GM18505 (cell line): Measurements from ENCODE around the gene NPAS3.
A peak's percentile ranks its signal among the peaks of the same experiment; 100 is the strongest.

ENCODE experiments used
- ATAC-seq: cut with Tn5 transposase; IDR thresholded peaks from one replicate; pipeline ENCODE4 v1.9.1; 2021; ENCODE audit not compliant: unreplicated experiment
- POLR2A ChIP-seq: IDR thresholded peaks from 4 replicates; pipeline ENCODE4 v1.6.1; 2011; ENCODE audit warnings: borderline replicate concordance; ENCODE audit not compliant: insufficient read depth, insufficient read length; ENCODE audit errors: extremely low read depth

Gene NPAS3

GRCh38 chr14:33554988-33555387, 616.3 kb downstream of the NPAS3 start:
- no peak for TF ChIP-seq POLR2A
- ATAC-seq = no peak

GRCh38 chr14:33555710-33556350, 617.2 kb downstream of the NPAS3 start:
- TF ChIP-seq POLR2A = no peak
- no peak for ATAC-seq

GRCh38 chr14:33556382-33557121, 617.9 kb downstream of the NPAS3 start:
- no peak for TF ChIP-seq POLR2A

GRCh38 chr14:33560718-33561431, 622.2 kb downstream of the NPAS3 start:
- TF ChIP-seq POLR2A = no peak
- ATAC-seq = no peak

More at GRCh38 chr14:33556382-33557121, 617.9 kb downstream of the NPAS3 start:
- no peak for ATAC-seq

- no peak for TF ChIP-seq POLR2A
- no peak for ATAC-seq
These were observed 623.0 kb downstream of the NPAS3 start for GRCh38 chr14:33561488-33562175.

- no peak for TF ChIP-seq POLR2A
- ATAC-seq = no peak
These were observed 624.7 kb downstream of the NPAS3 start for GRCh38 chr14:33563191-33563900.

- TF ChIP-seq POLR2A = no peak
- ATAC-seq = no peak
These were observed 625.2 kb downstream of the NPAS3 start for GRCh38 chr14:33563901-33564197.

- ATAC-seq = peak; percentile 100
- no peak for TF ChIP-seq POLR2A
These were observed 626.3 kb downstream of the NPAS3 start for GRCh38 chr14:33564774-33565630.

- TF ChIP-seq POLR2A = no peak
- ATAC-seq = no peak
These were observed 627.4 kb downstream of the NPAS3 start for GRCh38 chr14:33566082-33566481.

- no peak for ATAC-seq
- no peak for TF ChIP-seq POLR2A
These were observed 628.5 kb downstream of the NPAS3 start for GRCh38 chr14:33567023-33567728.

GRCh38 chr14:33567731-33568130, 629.1 kb downstream of the NPAS3 start:
- ATAC-seq = no peak
- TF ChIP-seq POLR2A = no peak
